Measurements from ENCODE around the gene PET100.

DNA sequence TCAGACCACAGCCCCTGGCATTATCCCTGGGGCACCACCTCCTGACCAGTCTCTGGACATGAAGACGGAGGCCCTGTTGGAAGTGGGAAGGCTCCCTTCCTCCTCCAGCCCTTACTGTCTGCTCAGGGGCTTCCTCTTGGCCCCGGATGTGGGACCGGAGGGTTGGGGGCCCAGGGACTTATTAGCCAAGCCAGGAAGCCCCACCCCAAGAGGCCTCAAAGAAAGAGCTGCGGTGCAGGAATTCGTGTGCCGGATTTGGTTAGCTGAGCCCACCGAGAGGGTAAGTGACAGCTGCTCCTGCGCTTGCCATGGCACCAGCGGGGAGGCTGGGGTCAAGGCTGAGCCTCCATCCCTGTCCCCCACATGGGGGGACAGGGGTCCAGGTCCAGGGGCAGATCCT lies 39.2 kb downstream of the PET100 start, which contains the start of gene RETN:
- TF ChIP-seq, protein P1, sequence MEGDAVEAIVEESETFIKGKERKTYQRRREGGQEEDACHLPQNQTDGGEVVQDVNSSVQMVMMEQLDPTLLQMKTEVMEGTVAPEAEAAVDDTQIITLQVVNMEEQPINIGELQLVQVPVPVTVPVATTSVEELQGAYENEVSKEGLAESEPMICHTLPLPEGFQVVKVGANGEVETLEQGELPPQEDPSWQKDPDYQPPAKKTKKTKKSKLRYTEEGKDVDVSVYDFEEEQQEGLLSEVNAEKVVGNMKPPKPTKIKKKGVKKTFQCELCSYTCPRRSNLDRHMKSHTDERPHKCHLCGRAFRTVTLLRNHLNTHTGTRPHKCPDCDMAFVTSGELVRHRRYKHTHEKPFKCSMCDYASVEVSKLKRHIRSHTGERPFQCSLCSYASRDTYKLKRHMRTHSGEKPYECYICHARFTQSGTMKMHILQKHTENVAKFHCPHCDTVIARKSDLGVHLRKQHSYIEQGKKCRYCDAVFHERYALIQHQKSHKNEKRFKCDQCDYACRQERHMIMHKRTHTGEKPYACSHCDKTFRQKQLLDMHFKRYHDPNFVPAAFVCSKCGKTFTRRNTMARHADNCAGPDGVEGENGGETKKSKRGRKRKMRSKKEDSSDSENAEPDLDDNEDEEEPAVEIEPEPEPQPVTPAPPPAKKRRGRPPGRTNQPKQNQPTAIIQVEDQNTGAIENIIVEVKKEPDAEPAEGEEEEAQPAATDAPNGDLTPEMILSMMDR (IDR thresholded peaks at IDR 0.05): no peak
- TF ChIP-seq POLR2A (IDR thresholded peaks at IDR 0.05): no peak

Measured in heart left ventricle (tissue), 13 donors.